ENCODE measurements around the gene ZNF407. TPM values are rescaled to one million over a fixed set of nuclear protein-coding genes. Genes with fewer than 3 reads are reported as not detected.

ZNF407 gene
- total and polyA plus RNA-seq, 2 of the 13 experiments (the other 11 are each of a cell fraction or from before 2014, with no cell fraction given), result 2.3 to 8.7 TPM

GRCh38 chr18:75035928-75036327 lies 438.3 kb downstream of the ZNF407 start (continued):
- TF ChIP-seq ZBTB40 (IDR thresholded peaks at IDR 0.05), result no peak
- TF ChIP-seq ZBTB40 (CRISPR knock-in tag; IDR thresholded peaks at IDR 0.05), result no peak
- TF ChIP-seq ZNF552 (CRISPR knock-in tag; IDR thresholded peaks at IDR 0.05; ENCODE audit: borderline replicate concordance), result no peak
- no peak for TF ChIP-seq MTA3 (CRISPR knock-in tag; IDR thresholded peaks at IDR 0.05)
- no peak for TF ChIP-seq ZFX (CRISPR knock-in tag; IDR thresholded peaks at IDR 0.05; ENCODE audit: low read depth)
- TF ChIP-seq, protein P1, sequence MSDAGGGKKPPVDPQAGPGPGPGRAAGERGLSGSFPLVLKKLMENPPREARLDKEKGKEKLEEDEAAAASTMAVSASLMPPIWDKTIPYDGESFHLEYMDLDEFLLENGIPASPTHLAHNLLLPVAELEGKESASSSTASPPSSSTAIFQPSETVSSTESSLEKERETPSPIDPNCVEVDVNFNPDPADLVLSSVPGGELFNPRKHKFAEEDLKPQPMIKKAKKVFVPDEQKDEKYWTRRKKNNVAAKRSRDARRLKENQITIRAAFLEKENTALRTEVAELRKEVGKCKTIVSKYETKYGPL (CRISPR knock-in tag; IDR thresholded peaks at IDR 0.05), result no peak
- no peak for TF ChIP-seq ZNF3 (CRISPR knock-in tag; IDR thresholded peaks at IDR 0.05)
- TF ChIP-seq RFXANK (CRISPR knock-in tag; IDR thresholded peaks at IDR 0.05), result no peak
- TF ChIP-seq PAF1 (CRISPR knock-in tag; IDR thresholded peaks at IDR 0.05), result no peak
- TF ChIP-seq CREBL2 (CRISPR knock-in tag; IDR thresholded peaks at IDR 0.05; ENCODE audit: borderline replicate concordance), result no peak
